HG02943 (cell line): ENCODE measurements around the gene GP1BA.

ENCODE experiments used
- ATAC-seq: cut with Tn5 transposase; IDR thresholded peaks from one replicate; pipeline ENCODE4 v1.9.1; 2021; ENCODE audit warnings: mild to moderate bottlenecking, low read depth, moderate library complexity; ENCODE audit not compliant: unreplicated experiment

The GP1BA gene

GRCh38 chr17:4931963-4932362 is at the start of gene GP1BA:
TSS of gene GP1BA (plus strand) at chr17:4932277. CDS start at chr17:4932605, 328 bp downstream.
- ATAC-seq = no peak

GRCh38 chr17:4884489-4884888 is 47.6 kb upstream of the GP1BA start:
- ATAC-seq = no peak

GRCh38 chr17:4886830-4887229 is 45.2 kb upstream of the GP1BA start:
- no peak for ATAC-seq

GRCh38 chr17:4887581-4887980 is 44.5 kb upstream of the GP1BA start:
- no peak for ATAC-seq

- no peak for ATAC-seq
These were observed 40.4 kb upstream of the GP1BA start for GRCh38 chr17:4891411-4892410.

GRCh38 chr17:4892499-4893221 is 39.4 kb upstream of the GP1BA start:
- no peak for ATAC-seq

- no peak for ATAC-seq
These were observed 38.8 kb upstream of the GP1BA start for GRCh38 chr17:4893272-4893671.

- no peak for ATAC-seq
These were observed 38.1 kb upstream of the GP1BA start for GRCh38 chr17:4893721-4894560.

GRCh38 chr17:4895121-4895520 is 37.0 kb upstream of the GP1BA start:
- no peak for ATAC-seq

GRCh38 chr17:4895657-4896331 is 36.3 kb upstream of the GP1BA start:
- ATAC-seq = no peak

- no peak for ATAC-seq
These were observed 35.5 kb upstream of the GP1BA start for GRCh38 chr17:4896332-4897197.

GRCh38 chr17:4897198-4897687 is 34.8 kb upstream of the GP1BA start:
- no peak for ATAC-seq

GRCh38 chr17:4897785-4898184 is 34.3 kb upstream of the GP1BA start:
- ATAC-seq = no peak

- ATAC-seq = no peak
These were observed 33.7 kb upstream of the GP1BA start for GRCh38 chr17:4898351-4898750.

- ATAC-seq = no peak
These were observed 33.1 kb upstream of the GP1BA start for GRCh38 chr17:4898927-4899326.

GRCh38 chr17:4899341-4900230 is 32.5 kb upstream of the GP1BA start, which contains the start of gene C17orf107:
TSS of gene C17orf107 (plus strand) at chr17:4899536. CDS start at chr17:4899763, 227 bp downstream.
- ATAC-seq = no peak

- ATAC-seq = no peak
These were observed 31.6 kb upstream of the GP1BA start for GRCh38 chr17:4900231-4901107.
